A673 (cell line): ENCODE data around the gene ZNF234. TPM values are rescaled to one million over a fixed set of nuclear protein-coding genes. Genes with fewer than 3 reads are reported as not detected.
"Not testable (repeated sequence)": the region's sequence is repeated elsewhere in the genome, so short reads cannot be mapped to it uniquely, and the experiment has no call there.

Experiments
- BruUV-seq: library from RNA; stranded (reverse); fragments of 400-500 nt; replicated peaks from 2 replicates; lab custom pipeline; 2021; lab: Mats Ljungman, UMichigan
- CTCF ChIA-PET: fragments of 300-600 bp; sonication (Branson Sonifier 250); formaldehyde crosslinking; loops from one replicate; lab custom pipeline; 2022; ENCODE audit warnings: antibody characterized with exemption; lab: Charles Lee
- POLR2A ChIA-PET: fragments of 300-600 bp; sonication (Branson Sonifier 250); formaldehyde crosslinking; loops from one replicate; lab custom pipeline; 2022; ENCODE audit warnings: antibody characterized with exemption; ENCODE audit not compliant: low non-redundant PET; lab: Charles Lee
- DNase-seq: peaks from one replicate; pipeline ENCODE4 v3.0.0-alpha.2; 2015; ENCODE audit warnings: low spot score
- H3K27ac ChIP-seq: fragments of 200-600 bp; sonication (generic); 2 replicates; pipeline ENCODE4 v1.5.1; 2016; ENCODE audit warnings: mixed run types, low read depth, mild to moderate bottlenecking, mixed read lengths, antibody characterized with exemption, low read length; ENCODE audit not compliant: poor library complexity, severe bottlenecking
- H3K27me3 ChIP-seq: fragments of 200-600 bp; sonication (generic); replicated peaks from 2 replicates; pipeline ENCODE4 v1.6.1; 2017; ENCODE audit warnings: mixed run types, low read depth, mild to moderate bottlenecking, mixed read lengths, antibody characterized with exemption, low read length; ENCODE audit not compliant: insufficient read depth, poor library complexity
- H3K36me3 ChIP-seq: fragments of 200-600 bp; sonication (generic); 2 replicates; pipeline ENCODE4 v1.6.1; 2016; ENCODE audit warnings: mixed run types, mild to moderate bottlenecking, mixed read lengths, antibody characterized with exemption, low read length; ENCODE audit not compliant: insufficient read depth, poor library complexity, severe bottlenecking
- H3K4me1 ChIP-seq: fragments of 200-600 bp; sonication (generic); 2 replicates; pipeline ENCODE4 v1.6.1; 2017; ENCODE audit warnings: mixed run types, mild to moderate bottlenecking, mixed read lengths, antibody characterized with exemption, low read length; ENCODE audit not compliant: insufficient read depth, poor library complexity, severe bottlenecking
- H3K4me3 ChIP-seq: fragments of 200-600 bp; sonication (generic); 2 replicates; pipeline ENCODE4 v1.5.1; 2016; ENCODE audit warnings: low read depth, mixed run types, mild to moderate bottlenecking, mixed read lengths, low read length; ENCODE audit not compliant: poor library complexity, severe bottlenecking
- H3K9me3 ChIP-seq: fragments of 200-600 bp; sonication (generic); 2 replicates; pipeline ENCODE4 v1.6.1; 2016; ENCODE audit warnings: mixed run types, low read depth, mild to moderate bottlenecking, mixed read lengths, antibody characterized with exemption, low read length; ENCODE audit not compliant: poor library complexity, severe bottlenecking
- CTCF ChIP-seq: fragments of 300-800, 200-600 bp; sonication (generic); conservative IDR thresholded peaks from 2 replicates; pipeline ENCODE4 v1.5.1; 2017; ENCODE audit warnings: low read depth, mild to moderate bottlenecking, antibody characterized with exemption, low read length, moderate library complexity, mixed read lengths
- EZH2 ChIP-seq: fragments of 200-600 bp; sonication (generic); IDR thresholded peaks from 2 replicates; pipeline ENCODE4 v1.6.1; 2017; ENCODE audit warnings: borderline replicate concordance, low read depth, mild to moderate bottlenecking, mixed read lengths, antibody characterized with exemption, low read length; ENCODE audit not compliant: poor library complexity, severe bottlenecking
- intact Hi-C: fragments of 100-400 bp; cut with micrococcal nuclease; formaldehyde crosslinking; loops from one replicate; pipeline ENCODE4 v1.10.0; 2022; ENCODE audit not compliant: unreplicated experiment
- total RNA-seq: library from RNA; stranded (reverse); gene quantifications from 2 replicates; pipeline ENCODE4 v1.2.3, GENCODE V29; 2021

Gene ZNF234
- total RNA-seq, 1 experiment from 2014 or later = 17.1 TPM

- intact Hi-C loops = loop anchor here (1.0 kb wide), 1 partner anchor 22 kb away; no protein-coding TSS in a partner anchor
- Histone ChIP-seq H3K36me3 (peaks cover 29% of the 10 kb centered on the region), H3K9me3 (peaks cover 6% of the 10 kb centered on the region), H3K4me1 (peaks cover 3% of the 10 kb centered on the region), H3K4me3 (peak overlapping the region; percentile 60), H3K27ac (no peak overlapping the region), H3K27me3 (no peaks in the 10 kb centered on the region)
- no TSS peak for BruUV-seq
- POLR2A ChIA-PET = no interaction called here
- no peak for DNase-seq
- TF ChIP-seq EZH2 = no peak
- no peak for TF ChIP-seq CTCF
- CTCF ChIA-PET = no interaction called here
Observed at GRCh38 chr19:44164327-44164672, 22.9 kb downstream of the ZNF234 start.

DNA sequence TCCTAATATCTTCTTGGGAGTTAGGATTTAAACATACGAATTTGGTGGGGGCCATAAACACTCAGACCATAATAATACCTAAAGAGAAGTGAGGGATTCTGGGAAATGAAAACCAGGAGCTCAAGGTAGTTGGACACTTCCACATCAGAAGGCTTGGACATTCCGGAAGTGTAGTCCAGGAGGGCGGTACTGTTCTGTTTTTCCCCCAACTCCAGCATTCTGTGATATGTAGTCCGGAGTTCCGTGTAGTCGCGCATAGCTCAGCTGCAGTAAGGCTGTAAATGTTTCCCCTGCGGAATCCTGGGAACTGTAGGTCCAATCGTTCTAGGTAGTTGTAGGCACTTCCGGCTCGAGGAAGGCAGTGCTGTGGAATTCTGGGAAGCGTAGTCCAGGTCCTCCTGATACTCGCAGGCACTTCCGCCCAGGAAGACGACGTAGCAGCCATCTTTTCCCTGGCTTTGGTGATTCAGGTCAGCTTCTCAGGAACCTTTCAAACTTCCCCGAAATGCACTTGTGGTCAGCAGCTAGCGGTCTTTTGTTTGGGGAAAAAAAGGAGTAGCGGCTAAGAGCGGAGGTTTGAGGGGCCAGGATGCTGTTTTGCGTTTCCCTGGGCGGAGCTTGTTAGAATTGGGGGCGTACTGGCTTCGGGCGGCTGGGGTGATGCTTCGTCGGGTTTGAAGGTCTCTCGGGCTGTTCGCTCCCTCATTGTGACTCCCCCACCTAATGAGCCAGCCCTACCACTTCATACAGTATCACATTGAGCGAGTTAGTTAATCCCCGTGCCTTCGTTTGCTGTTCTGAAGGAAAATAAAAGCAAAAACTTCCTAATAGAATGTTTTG is 23.5 kb downstream of the ZNF234 start, which contains the start of gene ZNF226:
Gene ZNF226 (plus strand): TSS at position 428 of the 840 bp plus-strand sequence. CDS start 4,981 bp downstream, outside the sequence.
- H3K4me1 ChIP-seq = peaks cover 3% of the 10 kb centered on the region
- ChIA-PET POLR2A (no interaction called here), CTCF (no interaction called here)
- peaks cover 35% of the 10 kb centered on the region for H3K36me3 ChIP-seq
- TSS peak; percentile 68 for BruUV-seq
- H3K27me3 ChIP-seq = no peaks in the 10 kb centered on the region
- peak; percentile 98 for DNase-seq
- H3K4me3 ChIP-seq = peak within 1 kb of the TSS; percentile 60
- TF ChIP-seq CTCF (no peak), EZH2 (no peak)
- peak within 1 kb of the TSS; percentile 55 for H3K27ac ChIP-seq
- H3K9me3 ChIP-seq = peaks cover 4% of the 10 kb centered on the region
- intact Hi-C loops = loop anchor here (1.0 kb wide), 1 partner anchor 23 kb away; no protein-coding TSS in a partner anchor

DNA sequence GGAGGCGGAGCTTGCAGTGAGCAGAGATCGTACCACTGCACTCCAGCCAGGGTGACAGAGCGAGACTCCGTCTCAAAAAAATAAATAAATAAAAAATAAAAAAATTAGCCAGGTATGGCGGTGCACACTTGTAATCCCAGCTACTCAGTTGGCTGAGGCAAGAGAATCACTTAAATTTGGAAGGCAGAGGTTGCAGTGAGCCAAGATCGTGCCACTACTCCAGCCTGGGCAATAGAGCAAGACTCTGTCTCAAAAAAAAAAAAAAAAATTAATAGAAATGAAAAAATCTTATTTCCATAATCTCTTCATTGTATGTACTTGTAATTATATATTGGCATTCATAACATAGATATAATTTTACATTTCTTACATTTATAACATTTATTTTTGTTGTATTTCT is 29.3 kb downstream of the ZNF234 start:
- DNase-seq, CTCF ChIA-PET, intact Hi-C loops, H3K27ac ChIP-seq, BruUV-seq, H3K4me1 ChIP-seq, H3K27me3 ChIP-seq, H3K4me3 ChIP-seq, POLR2A ChIA-PET: not testable (repeated sequence)
- peaks cover 91% of the 10 kb centered on the region for H3K36me3 ChIP-seq
- peaks cover 28% of the 10 kb centered on the region for H3K9me3 ChIP-seq
